CD14-positive monocyte (primary cell): ENCODE data around the gene RASSF4. TPM values are rescaled to one million over a fixed set of nuclear protein-coding genes. Genes with fewer than 3 reads are reported as not detected.

Experiments used
- DNase-seq, 3 donors: peaks; one replicate each; pipeline ENCODE4 v3.0.0-alpha.2; 2011 to 2022
- H2AFZ ChIP-seq: 2 replicates; pipeline ENCODE4 v1.6.0; 2012; ENCODE audit warnings: mild to moderate bottlenecking, low read depth, low read length, inconsistent platforms; ENCODE audit not compliant: insufficient read depth, poor library complexity, severe bottlenecking
- H3K27ac ChIP-seq, 2 donors: 1 replicate in 1 of 2; 2 replicates in 1 of 2; pipeline ENCODE4 v1.5.1; 2012 to 2013; ENCODE audit warnings: low read length in 2 of 2, control low read depth in 1 of 2, inconsistent platforms in 1 of 2, low read depth in 1 of 2, mild to moderate bottlenecking in 1 of 2
- H3K27me3 ChIP-seq, 2 donors: one replicate each; pipeline versions ENCODE4 v1.6.0 to v1.6.1; 2011 to 2013; ENCODE audit warnings: low read length in 2 of 2; ENCODE audit not compliant: control insufficient read depth in 2 of 2, insufficient read depth in 2 of 2
- H3K36me3 ChIP-seq, 2 donors: replicated peaks in 1 of 2; 1 replicate in 1 of 2; 2 replicates in 1 of 2; pipeline versions ENCODE4 v1.5.1 to v1.6.1; 2012 to 2013; ENCODE audit warnings: low read length in 2 of 2, control low read depth in 1 of 2, inconsistent platforms in 1 of 2, mild to moderate bottlenecking in 1 of 2; ENCODE audit not compliant: insufficient read depth in 2 of 2, control insufficient read depth in 1 of 2
- H3K4me1 ChIP-seq, 2 donors: 1 replicate in 1 of 2; 2 replicates in 1 of 2; pipeline versions ENCODE4 v1.5.1 to v1.6.1; 2012 to 2013; ENCODE audit warnings: low read length in 2 of 2, control low read depth in 1 of 2, inconsistent platforms in 1 of 2, mild to moderate bottlenecking in 1 of 2, moderate library complexity in 1 of 2; ENCODE audit not compliant: insufficient read depth in 2 of 2, control insufficient read depth in 1 of 2
- H3K4me2 ChIP-seq: replicated peaks from 2 replicates; pipeline ENCODE3; 2012; ENCODE audit warnings: low read length, moderate library complexity, mild to moderate bottlenecking; ENCODE audit not compliant: poor library complexity, severe bottlenecking; ENCODE audit errors: extremely low read depth
- H3K4me3 ChIP-seq, 3 experiments: fragments of 200-600 bp in 1 of 3; sonication (generic) in 1 of 3; replicated peaks in 1 of 3; 1 replicate in 2 of 3; 2 replicates in 1 of 3; pipeline ENCODE4 v1.5.1; 2011 to 2013; ENCODE audit warnings: low read length in 3 of 3, mild to moderate bottlenecking in 3 of 3, control low read depth in 2 of 3, low read depth in 2 of 3, inconsistent platforms in 1 of 3, moderate library complexity in 1 of 3
- H3K79me2 ChIP-seq: 2 replicates; pipeline ENCODE4 v1.6.0; 2012; ENCODE audit warnings: mild to moderate bottlenecking, control low read depth, inconsistent platforms, low read length, moderate library complexity; ENCODE audit not compliant: insufficient read depth
- H3K9ac ChIP-seq: 2 replicates; pipeline ENCODE4 v1.6.0; 2017; ENCODE audit warnings: low read length, mild to moderate bottlenecking; ENCODE audit not compliant: insufficient read depth, poor library complexity, severe bottlenecking
- H3K9me3 ChIP-seq, 2 donors: replicated peaks in 1 of 2; 1 replicate in 1 of 2; 2 replicates in 1 of 2; pipeline versions ENCODE4 v1.5.1 to v1.6.1; 2012 to 2013; ENCODE audit warnings: low read length in 2 of 2, control low read depth in 1 of 2; ENCODE audit not compliant: control insufficient read depth in 1 of 2, insufficient read depth in 1 of 2
- H4K20me1 ChIP-seq: 2 replicates; pipeline ENCODE4 v1.6.0; 2012; ENCODE audit warnings: mild to moderate bottlenecking, low read length, control low read depth, moderate library complexity; ENCODE audit not compliant: insufficient read depth
- H3K27ac Mint-ChIP-seq, 7 donors: one replicate each; pipeline ENCODE4 v1.8.0; 2020; ENCODE audit warnings: mild to moderate bottlenecking in 7 of 7, mixed read lengths in 7 of 7, moderate library complexity in 6 of 7, inconsistent platforms in 2 of 7
- H3K27me3 Mint-ChIP-seq, 3 donors: one replicate each; pipeline ENCODE4 v1.8.0; 2021 to 2022; ENCODE audit warnings: low read depth in 3 of 3, mild to moderate bottlenecking in 3 of 3, mixed read lengths in 3 of 3, moderate library complexity in 3 of 3, inconsistent platforms in 1 of 3
- H3K36me3 Mint-ChIP-seq, 2 donors: one replicate each; pipeline ENCODE4 v1.8.0; 2020; ENCODE audit warnings: mixed read lengths in 2 of 2, inconsistent platforms in 1 of 2, mild to moderate bottlenecking in 1 of 2
- H3K4me1 Mint-ChIP-seq: one replicate; pipeline ENCODE4 v1.8.0; 2020; ENCODE audit warnings: mild to moderate bottlenecking, mixed read lengths
- H3K4me3 Mint-ChIP-seq, 2 donors: one replicate each; pipeline ENCODE4 v1.8.0; 2020; ENCODE audit warnings: mild to moderate bottlenecking in 2 of 2, mixed read lengths in 2 of 2, moderate library complexity in 1 of 2
- H3K9me3 Mint-ChIP-seq, 7 donors: one replicate each; pipeline ENCODE4 v1.8.0; 2020 to 2022; ENCODE audit warnings: mixed read lengths in 7 of 7, mild to moderate bottlenecking in 6 of 7, moderate library complexity in 6 of 7, inconsistent platforms in 2 of 7
- WGBS: methylation state at CpG from one replicate; pipeline ENCODE4 v1.1.5; 2013; ENCODE audit warnings: missing lambda C conversion rate; ENCODE audit not compliant: insufficient coverage; 5-methylcytosine and 5-hydroxymethylcytosine counted together
- intact Hi-C, 2 donors: fragments of 100-400 bp; cut with micrococcal nuclease; formaldehyde crosslinking; loops; one replicate each; pipeline versions ENCODE4 v1.15.0 to v1.15.1; 2023
- polyA plus RNA-seq, 3 donors: library from polyadenylated mRNA; depleted of rRNA in 1 of 3; unstranded in 2 of 3; stranded (reverse) in 1 of 3; fragments of 300-500 nt in 2 of 3; fragments of >200 nt in 1 of 3; fragmentation: Illumina TruSeq in 2 of 3; gene quantifications; 1 replicate in 2 of 3; 2 replicates in 1 of 3; pipeline ENCODE4 v1.2.3, GENCODE V29; 2012 to 2021
- TF ChIP-seq, protein P1 (sequence below): fragments of 200-600 bp; IDR thresholded peaks from one replicate; pipeline ENCODE4 v1.8.0; 2022; ENCODE audit warnings: antibody characterized with exemption, mild to moderate bottlenecking

Gene RASSF4
- polyA plus RNA-seq, 3 donors, result 117 to 290 (median 120) TPM

DNA sequence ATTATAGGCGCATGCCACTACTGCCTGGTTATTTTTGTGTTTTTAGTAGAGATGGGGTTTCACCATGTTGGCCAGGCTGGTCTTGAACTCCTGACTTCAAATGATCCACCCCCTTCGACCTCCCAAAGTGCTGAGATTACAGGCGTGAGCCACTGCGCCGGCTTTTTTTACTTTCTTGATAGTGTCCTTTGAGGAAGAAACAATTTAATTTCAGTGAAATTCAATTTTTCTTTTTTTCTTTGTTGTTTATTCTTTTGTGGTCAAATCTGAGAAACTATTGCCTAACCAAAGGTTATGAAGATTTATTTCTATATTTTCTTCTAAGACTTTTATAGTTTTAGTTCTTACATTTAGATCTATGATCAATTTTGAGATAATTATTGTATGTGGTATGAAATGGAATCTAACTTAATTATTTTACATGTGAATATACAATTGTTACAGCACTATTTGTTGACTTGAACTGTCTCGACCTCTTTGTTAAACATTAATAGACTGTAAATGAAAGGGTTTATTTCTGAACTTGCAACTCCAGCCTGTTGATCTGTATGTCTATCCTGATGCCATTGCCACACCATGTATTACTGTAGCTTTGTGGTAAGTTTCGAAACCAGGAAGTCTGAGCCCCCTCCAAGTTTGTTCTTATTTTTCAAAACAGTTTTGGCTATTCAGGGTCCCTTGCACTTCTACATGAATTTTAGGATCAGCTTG, 19.8 kb upstream of the RASSF4 start:
- Mint-ChIP-seq H3K27ac (peak overlapping the region; percentile 73 to 87 (median 81)), H3K4me3 (peak overlapping the region in 1 of 2 donors; percentile 44), H3K4me1 (peaks cover 60% of the 10 kb centered on the region), H3K27me3 (peaks cover 0 to 4% (median 0%) of the 10 kb centered on the region in 3 donors), H3K9me3 (peaks cover 8 to 24% (median 13%) of the 10 kb centered on the region in 7 donors), H3K36me3 (peaks cover 0 to 3% of the 10 kb centered on the region in 2 donors)
- TF ChIP-seq, protein P1, sequence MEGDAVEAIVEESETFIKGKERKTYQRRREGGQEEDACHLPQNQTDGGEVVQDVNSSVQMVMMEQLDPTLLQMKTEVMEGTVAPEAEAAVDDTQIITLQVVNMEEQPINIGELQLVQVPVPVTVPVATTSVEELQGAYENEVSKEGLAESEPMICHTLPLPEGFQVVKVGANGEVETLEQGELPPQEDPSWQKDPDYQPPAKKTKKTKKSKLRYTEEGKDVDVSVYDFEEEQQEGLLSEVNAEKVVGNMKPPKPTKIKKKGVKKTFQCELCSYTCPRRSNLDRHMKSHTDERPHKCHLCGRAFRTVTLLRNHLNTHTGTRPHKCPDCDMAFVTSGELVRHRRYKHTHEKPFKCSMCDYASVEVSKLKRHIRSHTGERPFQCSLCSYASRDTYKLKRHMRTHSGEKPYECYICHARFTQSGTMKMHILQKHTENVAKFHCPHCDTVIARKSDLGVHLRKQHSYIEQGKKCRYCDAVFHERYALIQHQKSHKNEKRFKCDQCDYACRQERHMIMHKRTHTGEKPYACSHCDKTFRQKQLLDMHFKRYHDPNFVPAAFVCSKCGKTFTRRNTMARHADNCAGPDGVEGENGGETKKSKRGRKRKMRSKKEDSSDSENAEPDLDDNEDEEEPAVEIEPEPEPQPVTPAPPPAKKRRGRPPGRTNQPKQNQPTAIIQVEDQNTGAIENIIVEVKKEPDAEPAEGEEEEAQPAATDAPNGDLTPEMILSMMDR, result no peak
- Histone ChIP-seq H3K4me2 (peak overlapping the region; percentile 35), H3K36me3 (no peaks in the 10 kb centered on the region), H4K20me1 (no peaks in the 10 kb centered on the region), H3K79me2 (peaks cover 11% of the 10 kb centered on the region), H3K4me1 (peaks cover 52 to 58% of the 10 kb centered on the region in 2 donors), H3K27ac (peak overlapping the region; percentile 65 to 73), H3K4me3 (peak overlapping the region in 1 of 3 experiments; percentile 19), H3K27me3 (no peaks in the 10 kb centered on the region), H3K9me3 (peaks cover 0 to 6% of the 10 kb centered on the region in 2 donors), H2AFZ (no peak overlapping the region), H3K9ac (no peak overlapping the region)
- WGBS, result no CpG with 5 or more reads among the region's 7 CpGs
- intact Hi-C loops, result no loop called here
- peak; percentile 46 to 76 (median 72) for DNase-seq

DNA sequence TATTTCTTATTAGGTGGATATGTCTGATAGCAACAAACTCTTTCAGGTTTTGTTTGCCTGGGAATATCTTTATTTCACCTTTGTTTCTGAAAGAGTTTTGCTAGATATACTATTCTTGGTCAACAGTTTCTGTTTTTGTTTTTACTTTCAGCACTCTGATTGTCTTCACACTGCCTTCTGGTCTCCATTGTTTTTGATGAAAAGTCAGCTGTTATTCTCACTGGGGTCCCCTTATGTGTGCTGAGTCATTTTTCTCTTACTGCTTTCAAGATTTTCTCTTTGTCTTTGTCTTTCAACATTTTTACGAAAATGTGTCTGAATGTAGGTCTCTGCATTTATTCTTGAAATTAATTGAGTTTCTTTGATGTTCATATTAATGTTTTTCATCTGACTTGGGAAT, 15.2 kb upstream of the RASSF4 start:
- H3K9me3 ChIP-seq, result peaks cover 0 to 6% of the 10 kb centered on the region in 2 donors
- H3K4me3 ChIP-seq, result no peak overlapping the region
- Mint-ChIP-seq H3K4me3 (no peak overlapping the region), H3K36me3 (peaks cover 1 to 5% of the 10 kb centered on the region in 2 donors), H3K4me1 (peaks cover 56% of the 10 kb centered on the region), H3K9me3 (peaks cover 8 to 24% (median 12%) of the 10 kb centered on the region in 7 donors), H3K27ac (no peak overlapping the region), H3K27me3 (no peaks in the 10 kb centered on the region)
- H3K4me2 ChIP-seq, result no peak overlapping the region
- no peak overlapping the region for H3K27ac ChIP-seq
- H3K27me3 ChIP-seq, result no peaks in the 10 kb centered on the region
- peaks cover 18% of the 10 kb centered on the region for H4K20me1 ChIP-seq
- H3K4me1 ChIP-seq, result peaks cover 44 to 55% of the 10 kb centered on the region in 2 donors
- H3K36me3 ChIP-seq, result no peaks in the 10 kb centered on the region
- WGBS, result no CpG with 5 or more reads among the region's 1 CpG
- H2AFZ ChIP-seq, result no peak overlapping the region
- H3K9ac ChIP-seq, result no peak overlapping the region
- no peaks in the 10 kb centered on the region for H3K79me2 ChIP-seq
- TF ChIP-seq, protein P1, result no peak
- no peak for DNase-seq
- intact Hi-C loops, result no loop called here
